SH-SY5Y (cell line): ENCODE measurements around the gene INF2.

Experiments used
- GATA2 ChIP-seq: IDR thresholded peaks from 2 replicates; pipeline ENCODE4 v1.6.1; 2011; ENCODE audit warnings: mild to moderate bottlenecking, low read depth, low read length
- GATA3 ChIP-seq: IDR thresholded peaks from 2 replicates; pipeline ENCODE4 v1.6.1; 2011; ENCODE audit warnings: low read depth, mild to moderate bottlenecking, low read length, moderate library complexity

DNA sequence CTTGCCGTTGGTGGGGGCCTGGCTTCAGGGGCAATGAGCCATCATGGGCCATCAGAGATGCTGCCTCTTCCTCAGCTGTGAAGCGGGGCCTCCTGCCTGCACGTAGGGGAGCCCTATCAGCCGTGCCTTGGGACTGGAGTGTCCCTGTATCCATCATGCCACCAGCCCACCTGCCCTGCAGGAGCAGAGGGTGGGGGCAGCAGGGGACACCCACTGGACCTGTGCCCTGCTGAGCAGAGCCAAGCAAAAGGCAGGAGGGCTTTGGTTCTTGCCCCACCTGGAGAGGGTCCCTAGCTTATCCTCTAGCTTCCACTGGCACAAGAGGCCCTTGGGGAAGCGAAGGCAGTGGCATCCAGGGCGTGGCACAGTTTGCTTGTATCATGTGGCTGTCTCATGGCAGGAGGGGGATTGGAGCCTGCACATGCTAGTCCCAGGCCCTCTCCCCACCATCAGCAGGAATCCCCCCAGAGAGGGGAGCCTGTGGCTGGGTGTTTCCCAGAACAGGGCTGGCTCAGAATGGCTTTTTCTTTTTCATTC lies 44.7 kb downstream of the INF2 start:
- TF ChIP-seq GATA2 = no peak
- TF ChIP-seq GATA3 = no peak
